Superior temporal gyrus (tissue), 1 donor: ENCODE data around the gene CSF2RB.

Experiments used
- DNase-seq: peaks from one replicate; pipeline ENCODE4 v3.0.0-alpha.2; 2016; ENCODE audit errors: extremely low spot score

The CSF2RB gene

DNA sequence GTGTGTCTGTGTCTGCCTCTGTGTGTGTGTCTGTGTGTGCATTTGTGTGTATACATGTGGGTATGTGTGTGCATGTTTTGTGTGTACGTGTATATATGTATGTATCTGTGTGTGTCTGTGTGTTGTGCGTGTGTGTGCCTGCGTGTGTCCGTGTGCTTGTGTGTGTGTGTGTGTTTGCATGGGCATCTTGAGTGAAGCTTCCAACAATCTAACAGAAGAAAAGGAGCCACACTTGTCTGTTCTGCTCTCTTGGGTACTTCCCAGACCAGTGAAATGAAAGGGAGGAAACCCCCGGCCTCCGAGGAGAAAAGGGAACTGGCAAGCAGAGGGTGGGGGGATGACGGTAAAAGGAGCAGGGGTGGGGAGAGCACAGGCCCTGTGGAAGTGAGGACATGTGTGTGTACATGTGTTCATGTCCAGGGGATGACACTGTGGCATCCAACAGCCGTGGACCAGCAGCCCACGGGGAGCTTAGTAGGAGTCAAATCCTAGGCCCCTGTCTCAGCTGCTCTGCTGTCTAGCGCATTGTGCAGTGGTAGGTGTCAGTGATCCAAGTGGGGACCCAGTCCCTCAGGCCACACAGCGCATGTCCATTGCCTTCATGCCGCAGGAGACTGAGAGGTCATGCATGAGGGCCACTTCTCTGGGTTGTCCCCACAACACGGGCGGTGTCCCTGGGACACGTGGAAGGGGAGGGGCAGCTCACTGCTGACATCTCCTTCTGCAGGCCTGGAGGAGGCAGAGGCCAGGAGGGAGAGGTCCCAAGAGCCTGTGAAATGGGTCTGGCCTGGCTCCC lies 8.1 kb downstream of the CSF2RB start:
- no peak for DNase-seq

DNA sequence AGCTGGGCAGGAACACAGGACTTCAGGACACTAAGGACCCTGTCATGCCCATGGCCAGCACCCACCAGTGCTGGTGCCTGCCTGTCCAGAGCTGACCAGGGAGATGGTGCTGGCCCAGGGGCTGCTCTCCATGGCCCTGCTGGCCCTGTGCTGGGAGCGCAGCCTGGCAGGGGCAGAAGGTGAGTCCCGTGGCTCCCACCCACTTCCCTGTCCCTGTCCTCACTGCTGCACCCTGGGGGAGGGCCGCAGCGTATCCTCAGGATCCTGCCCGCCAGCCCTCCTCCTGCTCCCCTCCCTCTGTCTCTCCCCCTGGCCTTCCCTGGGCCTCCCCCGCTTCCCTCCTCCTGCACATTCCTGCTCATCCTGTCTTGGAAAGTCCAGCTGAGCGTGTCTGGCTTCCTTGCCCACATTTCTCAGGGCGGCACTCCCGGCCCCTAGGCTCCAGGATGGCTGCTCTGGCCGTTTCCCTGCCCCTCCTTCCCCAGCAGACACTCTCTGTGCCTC lies 8.7 kb downstream of the CSF2RB start:
- DNase-seq: no peak

GRCh38 chr22:36922711-36923110 lies 9.3 kb downstream of the CSF2RB start:
- no peak for DNase-seq

GRCh38 chr22:36923131-36923788 lies 9.8 kb downstream of the CSF2RB start:
- no peak for DNase-seq

GRCh38 chr22:36924151-36924698 lies 10.8 kb downstream of the CSF2RB start:
- DNase-seq: no peak

DNA sequence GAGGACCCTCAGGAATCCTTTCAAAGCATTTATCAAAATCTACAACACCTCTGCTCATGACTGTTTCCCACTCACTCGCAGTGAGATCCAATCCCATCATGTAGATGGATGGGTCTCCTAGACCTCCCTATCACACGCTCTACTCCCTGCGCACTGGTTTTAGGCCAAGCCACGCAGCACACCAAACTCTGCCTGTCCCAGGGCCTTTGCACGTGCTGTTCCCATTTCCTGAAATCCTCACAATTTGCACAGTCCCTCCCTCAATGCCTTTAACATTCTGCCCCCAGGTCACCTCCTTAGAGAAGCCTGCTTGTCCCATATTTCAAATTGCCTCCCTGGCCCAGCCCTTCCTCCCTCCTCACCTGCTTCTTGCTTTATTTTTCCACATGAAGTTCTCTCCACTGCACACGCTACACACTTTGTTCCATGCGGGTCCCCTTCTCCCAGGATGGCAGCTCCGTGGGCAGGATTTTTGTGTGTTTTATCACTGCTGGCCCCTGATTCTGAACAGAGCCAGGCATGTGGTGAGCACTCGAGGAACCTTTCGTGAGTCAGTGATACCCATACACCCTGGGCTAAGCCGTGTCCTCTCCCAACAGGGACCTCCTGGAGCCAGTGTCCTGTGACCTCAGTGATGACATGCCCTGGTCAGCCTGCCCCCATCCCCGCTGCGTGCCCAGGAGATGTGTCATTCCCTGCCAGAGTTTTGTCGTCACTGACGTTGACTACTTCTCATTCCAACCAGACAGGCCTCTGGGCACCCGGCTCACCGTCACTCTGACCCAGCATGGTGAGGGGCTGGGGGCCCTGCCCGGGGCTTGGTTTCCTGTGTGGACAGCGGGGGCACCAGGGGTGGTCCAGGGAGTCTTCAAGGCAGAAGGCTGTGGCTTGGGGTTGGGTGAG lies 12.2 kb downstream of the CSF2RB start:
- DNase-seq: no peak

- DNase-seq: no peak
Measured at GRCh38 chr22:36926309-36926708, 12.9 kb downstream of the CSF2RB start.

- no peak for DNase-seq
Measured at GRCh38 chr22:36926721-36927435, 13.4 kb downstream of the CSF2RB start.

DNA sequence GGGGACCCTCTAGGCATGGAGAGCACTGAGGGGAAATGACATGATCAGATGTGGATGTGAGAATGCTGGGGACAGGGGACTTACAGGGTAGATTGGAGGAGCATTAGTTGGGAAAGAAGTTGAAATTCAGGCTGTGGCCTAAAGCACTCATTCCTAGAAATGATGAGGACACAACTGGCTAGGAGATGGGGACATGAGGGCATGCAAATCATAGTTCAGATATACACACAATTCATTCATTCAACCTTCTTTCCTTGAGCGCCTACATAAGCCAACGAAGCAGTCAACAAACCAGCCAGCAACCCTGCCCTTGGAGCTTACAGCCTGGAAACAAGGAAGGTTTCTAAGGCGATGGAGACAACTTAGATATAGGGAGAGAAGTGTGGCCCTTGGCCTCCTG lies 14.2 kb downstream of the CSF2RB start:
- no peak for DNase-seq

GRCh38 chr22:36928196-36928595 lies 14.8 kb downstream of the CSF2RB start:
- DNase-seq: no peak

DNA sequence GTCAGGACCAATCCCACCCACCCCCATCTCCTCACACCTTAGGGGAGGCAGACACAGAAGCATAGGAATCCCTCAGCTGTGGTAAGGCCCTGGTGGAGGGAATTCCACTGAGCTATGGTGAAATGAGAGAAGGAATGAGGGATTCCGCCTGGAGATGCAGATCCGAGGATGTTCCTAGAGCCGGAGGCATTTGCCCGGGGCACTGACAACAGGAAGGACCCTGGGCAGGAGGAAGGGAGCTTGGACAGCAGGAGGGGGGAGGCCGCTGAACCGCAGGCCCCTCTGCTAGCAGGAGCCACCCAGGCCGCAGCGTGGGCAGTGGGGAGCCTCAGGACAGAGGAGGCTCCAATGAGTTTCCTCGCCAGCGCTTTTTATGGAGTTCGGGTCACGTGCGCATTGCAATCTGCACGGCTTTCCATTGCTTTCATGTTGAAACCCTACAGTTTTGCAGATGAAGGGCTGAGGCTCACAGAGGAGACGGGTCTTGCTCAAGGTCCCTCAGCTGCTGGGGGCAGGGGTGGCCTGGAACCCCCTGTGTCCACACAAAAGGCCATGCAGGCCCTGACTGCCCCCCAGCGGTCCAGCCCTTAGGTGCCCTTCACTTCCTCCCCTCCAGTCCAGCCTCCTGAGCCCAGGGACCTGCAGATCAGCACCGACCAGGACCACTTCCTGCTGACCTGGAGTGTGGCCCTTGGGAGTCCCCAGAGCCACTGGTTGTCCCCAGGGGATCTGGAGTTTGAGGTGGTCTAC lies 15.5 kb downstream of the CSF2RB start:
- DNase-seq: no peak

DNA sequence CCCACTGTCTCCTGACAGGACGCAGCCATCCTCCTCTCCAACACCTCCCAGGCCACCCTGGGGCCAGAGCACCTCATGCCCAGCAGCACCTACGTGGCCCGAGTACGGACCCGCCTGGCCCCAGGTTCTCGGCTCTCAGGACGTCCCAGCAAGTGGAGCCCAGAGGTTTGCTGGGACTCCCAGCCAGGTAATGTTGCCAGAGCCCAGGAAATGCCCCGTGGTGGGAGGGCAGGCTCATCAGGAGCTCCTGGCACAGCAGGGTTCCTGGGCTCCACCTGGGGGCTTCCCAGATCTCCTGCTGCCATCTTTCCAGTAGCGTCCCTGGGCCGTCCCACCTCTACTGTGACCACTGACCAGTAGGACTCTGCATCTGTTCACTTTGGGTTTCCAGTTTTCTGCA lies 16.2 kb downstream of the CSF2RB start:
- no peak for DNase-seq

DNA sequence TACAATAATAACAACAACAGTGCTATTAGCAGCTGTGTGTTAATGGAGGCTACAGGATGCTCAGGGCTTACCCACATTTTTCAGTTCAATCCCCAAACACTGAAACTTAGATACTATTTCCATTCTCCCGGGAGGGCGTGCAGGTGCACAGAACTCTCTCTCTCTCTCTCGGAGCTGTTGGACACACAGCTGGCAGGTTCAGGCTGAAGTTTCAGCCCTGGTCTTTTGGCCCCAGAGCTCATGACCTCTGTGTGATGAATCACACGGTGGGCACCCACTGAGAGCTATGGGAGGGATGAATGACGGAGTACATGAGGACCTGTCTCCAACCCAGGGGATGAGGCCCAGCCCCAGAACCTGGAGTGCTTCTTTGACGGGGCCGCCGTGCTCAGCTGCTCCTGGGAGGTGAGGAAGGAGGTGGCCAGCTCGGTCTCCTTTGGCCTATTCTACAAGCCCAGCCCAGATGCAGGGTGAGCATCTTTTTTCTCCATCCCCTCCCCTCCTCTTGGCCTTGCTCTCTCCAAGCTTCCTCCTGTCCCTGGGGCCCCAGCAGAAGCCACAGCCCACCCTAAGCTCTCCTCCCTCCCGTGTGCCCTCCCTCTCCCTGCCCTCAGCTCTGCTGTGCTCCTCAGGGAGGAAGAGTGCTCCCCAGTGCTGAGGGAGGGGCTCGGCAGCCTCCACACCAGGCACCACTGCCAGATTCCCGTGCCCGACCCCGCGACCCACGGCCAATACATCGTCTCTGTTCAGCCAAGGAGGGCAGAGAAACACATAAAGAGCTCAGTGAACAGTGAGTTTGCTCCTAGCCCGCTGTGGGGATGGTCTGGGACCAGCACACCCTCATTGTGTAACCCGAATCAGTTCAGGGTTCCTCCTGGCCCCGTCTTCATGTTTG lies 16.9 kb downstream of the CSF2RB start:
- no peak for DNase-seq

GRCh38 chr22:36931446-36931845 lies 18.0 kb downstream of the CSF2RB start:
- no peak for DNase-seq

DNA sequence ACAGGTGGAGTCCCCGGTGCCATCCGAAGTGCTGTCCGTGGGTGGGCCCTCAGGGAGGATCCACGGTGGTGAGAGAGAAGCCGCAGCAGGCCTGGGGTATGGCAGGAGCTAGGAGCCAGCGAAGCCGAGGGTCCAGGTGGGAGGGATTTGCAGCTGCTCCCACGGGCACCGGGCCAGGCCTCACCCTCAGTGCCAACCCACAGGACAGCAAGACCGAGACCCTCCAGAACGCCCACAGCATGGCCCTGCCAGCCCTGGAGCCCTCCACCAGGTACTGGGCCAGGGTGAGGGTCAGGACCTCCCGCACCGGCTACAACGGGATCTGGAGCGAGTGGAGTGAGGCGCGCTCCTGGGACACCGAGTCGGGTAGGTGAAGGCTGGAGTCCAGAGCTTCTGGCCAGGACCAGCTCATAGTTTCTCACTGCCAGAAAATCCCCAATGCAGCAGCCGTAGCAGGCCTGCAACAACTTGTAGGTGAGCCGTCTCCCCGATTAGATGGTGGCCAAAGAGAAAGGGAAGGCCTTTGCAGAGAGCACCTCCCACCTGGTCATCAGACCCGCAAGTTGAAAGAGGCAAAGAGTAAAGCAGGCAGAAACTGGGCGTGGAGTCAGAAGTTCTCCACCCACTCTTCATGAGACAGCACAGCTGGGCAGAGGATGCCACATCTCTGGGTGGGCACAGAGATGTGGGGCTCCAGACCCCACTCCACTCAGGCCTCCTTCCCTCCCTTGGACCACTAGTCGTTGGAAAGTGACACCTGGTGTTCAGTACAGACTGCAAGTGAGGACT lies 20.4 kb downstream of the CSF2RB start:
- no peak for DNase-seq

- DNase-seq: no peak
Measured at GRCh38 chr22:36934418-36935312, 21.2 kb downstream of the CSF2RB start.

- no peak for DNase-seq
Measured at GRCh38 chr22:36935313-36935610, 21.8 kb downstream of the CSF2RB start.

- DNase-seq: no peak
Measured at GRCh38 chr22:36935694-36936093, 22.3 kb downstream of the CSF2RB start.
